ENCODE data around the gene AP4E1.

DNA sequence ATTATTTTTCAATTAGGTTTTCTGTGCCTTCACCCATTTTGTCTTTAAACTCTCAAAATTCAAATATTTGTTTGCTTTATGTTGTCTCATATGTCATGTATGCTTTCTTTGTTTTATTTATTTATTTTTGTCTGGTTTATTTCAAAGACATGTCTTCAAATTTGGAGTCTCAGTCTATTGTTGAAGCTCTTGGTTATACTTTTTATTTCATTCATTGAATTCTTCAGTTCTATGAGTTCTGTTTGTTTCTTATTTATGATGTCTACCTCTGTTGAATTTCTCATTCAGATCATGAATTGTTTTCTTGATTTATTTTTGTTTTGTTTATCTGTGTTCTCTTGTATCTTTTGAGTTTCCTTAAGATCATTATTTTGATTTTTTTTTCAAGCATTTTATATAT lies 55.6 kb downstream of the AP4E1 start:
- TF ChIP-seq, protein P1, sequence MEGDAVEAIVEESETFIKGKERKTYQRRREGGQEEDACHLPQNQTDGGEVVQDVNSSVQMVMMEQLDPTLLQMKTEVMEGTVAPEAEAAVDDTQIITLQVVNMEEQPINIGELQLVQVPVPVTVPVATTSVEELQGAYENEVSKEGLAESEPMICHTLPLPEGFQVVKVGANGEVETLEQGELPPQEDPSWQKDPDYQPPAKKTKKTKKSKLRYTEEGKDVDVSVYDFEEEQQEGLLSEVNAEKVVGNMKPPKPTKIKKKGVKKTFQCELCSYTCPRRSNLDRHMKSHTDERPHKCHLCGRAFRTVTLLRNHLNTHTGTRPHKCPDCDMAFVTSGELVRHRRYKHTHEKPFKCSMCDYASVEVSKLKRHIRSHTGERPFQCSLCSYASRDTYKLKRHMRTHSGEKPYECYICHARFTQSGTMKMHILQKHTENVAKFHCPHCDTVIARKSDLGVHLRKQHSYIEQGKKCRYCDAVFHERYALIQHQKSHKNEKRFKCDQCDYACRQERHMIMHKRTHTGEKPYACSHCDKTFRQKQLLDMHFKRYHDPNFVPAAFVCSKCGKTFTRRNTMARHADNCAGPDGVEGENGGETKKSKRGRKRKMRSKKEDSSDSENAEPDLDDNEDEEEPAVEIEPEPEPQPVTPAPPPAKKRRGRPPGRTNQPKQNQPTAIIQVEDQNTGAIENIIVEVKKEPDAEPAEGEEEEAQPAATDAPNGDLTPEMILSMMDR (IDR thresholded peaks at IDR 0.05): no peak
- no peak for TF ChIP-seq POLR2A (IDR thresholded peaks at IDR 0.05)
